ENCODE results near the gene MTA2.

MTA2 gene

DNA sequence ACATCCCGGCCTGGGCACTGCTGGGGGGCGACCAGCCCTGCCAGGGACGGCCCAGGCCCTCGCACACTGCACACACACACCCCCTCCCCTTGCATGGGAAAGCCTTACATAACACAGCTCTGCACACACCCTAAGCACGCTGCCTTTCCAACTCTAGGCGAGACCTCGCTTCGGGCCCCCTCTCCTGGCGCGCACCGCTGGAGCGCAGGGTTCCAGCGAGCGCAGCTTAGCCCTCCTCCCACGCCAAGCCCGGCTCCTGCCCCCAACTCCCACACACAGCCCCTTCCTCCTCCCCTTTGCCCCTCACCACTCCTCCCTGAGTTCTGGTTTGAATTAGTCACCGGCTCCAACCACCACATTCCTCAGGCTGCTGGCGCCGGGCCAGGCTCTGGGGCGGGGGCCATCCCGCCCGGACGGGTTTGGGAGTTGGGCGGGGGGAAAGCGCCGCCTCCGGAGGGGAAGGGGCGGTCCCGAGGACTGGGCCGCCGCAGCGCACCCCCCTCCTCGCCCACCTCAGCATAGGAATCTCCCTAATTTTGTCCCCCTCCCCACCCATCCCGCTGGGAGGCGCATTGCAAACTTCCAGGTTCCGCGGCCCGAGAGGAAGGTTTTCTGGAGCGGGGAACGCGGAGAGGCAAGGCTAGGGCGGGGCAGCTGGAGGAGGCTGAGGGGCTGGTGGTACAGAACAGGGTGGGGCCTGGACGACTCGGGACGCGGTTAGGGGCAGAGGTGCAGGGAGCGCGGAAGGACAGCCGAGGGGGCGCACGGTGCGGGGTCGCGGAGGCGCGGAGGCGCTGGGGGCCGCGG, 56.0 kb downstream of the MTA2 start:
- DNase-seq, result peak; percentile 91

DNA sequence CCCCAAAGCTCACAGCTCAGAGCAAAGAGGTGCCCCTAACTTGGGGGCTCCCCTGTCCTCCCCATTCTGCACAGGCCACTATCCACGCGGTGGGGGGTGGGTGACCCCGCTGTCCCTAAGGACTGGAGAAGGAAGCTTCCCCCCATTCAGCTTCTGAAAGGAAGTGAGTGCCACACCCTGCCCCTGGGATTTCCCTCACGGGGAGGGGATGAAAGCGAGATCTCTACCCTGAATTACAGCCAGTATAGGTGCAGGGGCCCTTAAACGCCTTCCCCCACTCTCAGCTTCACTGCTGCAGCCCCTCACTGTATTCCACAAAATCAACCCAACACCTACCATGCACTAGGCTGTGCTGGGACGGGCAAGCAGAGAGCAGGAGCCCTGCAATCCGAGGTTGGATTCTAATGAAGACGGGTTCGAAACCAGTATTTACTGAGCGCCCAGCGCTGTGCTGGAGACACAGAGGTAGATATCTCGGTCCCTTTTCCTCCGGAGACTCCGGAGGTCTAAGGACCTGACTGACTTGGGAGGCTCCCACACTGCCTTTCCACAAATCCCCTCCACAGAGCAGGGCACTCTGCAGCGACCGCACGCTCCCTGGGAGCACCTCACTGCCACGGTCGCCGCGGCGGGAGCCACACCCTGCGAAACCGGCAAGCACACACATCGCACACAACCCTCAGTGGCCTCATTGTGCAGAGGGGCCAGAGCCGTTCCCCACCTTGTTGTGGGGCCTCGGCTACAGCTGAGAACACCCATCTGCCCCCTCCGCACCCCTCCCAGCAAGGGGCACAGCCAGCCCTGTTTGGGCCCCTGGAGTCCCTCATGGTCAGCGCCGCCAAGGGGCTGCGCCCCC, 56.9 kb downstream of the MTA2 start:
- DNase-seq, result peak; percentile 79

DNA sequence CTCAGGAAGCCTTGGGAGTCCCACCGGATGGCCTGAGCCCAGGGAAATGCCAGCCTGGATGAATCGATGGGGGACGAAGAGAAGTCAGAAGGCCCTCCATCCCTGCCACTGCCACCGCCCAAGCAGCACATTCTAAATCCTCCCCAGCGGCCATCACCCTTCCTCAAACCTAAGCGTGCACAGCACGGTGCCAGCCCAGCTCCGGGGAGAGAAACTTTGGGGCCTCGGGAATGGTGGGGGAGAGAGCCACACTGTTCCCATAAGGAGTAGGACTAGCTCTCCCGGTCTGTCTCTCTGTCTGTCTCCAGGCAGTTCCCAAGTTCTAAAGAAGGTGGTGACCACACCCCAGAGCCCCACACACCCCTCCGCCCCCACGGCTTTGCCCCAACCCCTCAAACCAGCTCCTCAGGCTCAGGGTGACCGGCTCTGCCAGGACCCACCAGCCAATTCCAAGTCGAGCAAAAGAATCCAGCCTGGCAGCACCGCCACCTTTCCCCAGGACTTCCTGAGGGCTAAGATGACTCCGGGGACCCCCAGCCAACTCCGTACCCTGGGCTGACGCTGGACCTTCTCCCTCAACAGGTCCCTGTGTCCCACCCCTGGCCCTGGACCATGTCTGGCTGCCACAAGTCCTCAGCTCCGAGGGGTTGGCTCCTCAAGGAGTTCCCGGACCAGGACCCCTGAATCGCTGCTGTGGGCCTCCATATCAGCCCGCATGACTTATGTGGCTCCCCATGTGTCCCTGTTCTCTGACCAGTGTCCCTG, 57.8 kb downstream of the MTA2 start:
- no peak for DNase-seq

Measured in activated effector memory CD4-positive, alpha-beta T cell treated with anti-CD3 and anti-CD28 coated beads, Interleukin-2, amount 50 U/mL, for 16 hours (primary cell).